ENCODE results near the gene TMEFF2. TPM values are rescaled to one million over a fixed set of nuclear protein-coding genes. Genes with fewer than 3 reads are reported as not detected.

The TMEFF2 gene
- total RNA-seq, 1 experiment from 2014 or later = 2.2 TPM

DNA sequence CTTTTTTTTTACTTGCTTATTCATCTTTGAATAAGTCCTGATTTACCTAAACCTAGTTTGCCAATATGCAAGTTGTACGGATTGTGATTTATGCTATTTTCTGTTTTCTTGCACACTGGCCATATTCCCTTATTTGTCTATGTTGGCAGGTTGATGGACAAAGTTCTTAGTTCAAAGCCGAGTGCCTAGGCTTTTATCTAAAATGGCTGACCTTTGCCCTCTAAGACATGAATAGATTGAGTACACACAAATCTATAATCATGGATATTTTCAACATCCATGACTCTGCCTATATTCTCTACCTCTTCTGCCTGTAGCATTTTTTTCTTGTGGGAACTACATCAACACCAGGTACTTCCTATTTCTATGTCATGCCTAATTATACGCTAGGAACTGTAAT is 171.7 kb downstream of the TMEFF2 start:
- no peak overlapping the region for H3K4me3 ChIP-seq
- H3K9me3 ChIP-seq = no peaks in the 10 kb centered on the region
- H3K27me3 ChIP-seq = no peaks in the 10 kb centered on the region
- no peak for DNase-seq
- H3K36me3 ChIP-seq = no peaks in the 10 kb centered on the region

DNA sequence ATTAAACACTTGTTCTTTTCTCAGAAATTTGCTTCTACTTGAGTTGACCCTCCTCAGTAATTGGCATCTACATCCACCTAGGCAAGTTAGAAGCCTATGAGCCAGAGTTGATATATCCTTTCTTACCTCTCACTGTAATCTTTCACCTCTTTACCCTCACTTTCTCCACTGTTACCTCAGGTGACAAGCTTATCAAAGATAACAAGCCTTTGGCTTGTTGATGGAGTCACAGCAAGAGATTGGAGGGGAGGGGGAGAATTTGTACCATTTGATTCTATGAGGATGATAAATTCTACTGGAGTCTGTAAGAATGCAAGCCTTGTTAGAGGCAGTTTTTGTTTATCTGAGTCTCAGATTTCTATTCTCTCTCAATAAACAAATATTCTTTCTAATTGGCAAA is 176.9 kb downstream of the TMEFF2 start:
- Histone ChIP-seq H3K27me3 (no peaks in the 10 kb centered on the region), H3K36me3 (no peaks in the 10 kb centered on the region), H3K9me3 (no peaks in the 10 kb centered on the region), H3K4me3 (no peak overlapping the region)
- no peak for DNase-seq

DNA sequence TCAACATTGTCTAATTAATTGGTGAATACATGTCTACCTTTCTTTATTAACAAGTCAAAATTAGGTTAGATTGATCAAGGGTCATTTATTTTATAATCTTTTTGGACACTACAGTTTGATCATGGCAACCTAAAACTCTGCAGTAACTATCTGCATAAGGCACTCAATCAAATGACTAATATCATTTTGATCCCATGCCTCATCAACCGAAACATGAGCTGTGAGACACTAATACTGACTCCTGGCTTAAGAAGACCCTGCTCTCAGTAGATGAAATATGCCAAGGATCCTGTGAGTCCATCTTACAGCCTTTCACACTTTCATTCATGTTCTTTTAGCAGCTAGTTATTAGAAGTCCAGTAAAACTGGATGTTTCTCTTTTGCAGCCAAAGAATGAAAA is 178.5 kb downstream of the TMEFF2 start:
- Histone ChIP-seq H3K4me3 (no peak overlapping the region), H3K9me3 (no peaks in the 10 kb centered on the region), H3K27me3 (no peaks in the 10 kb centered on the region), H3K36me3 (no peaks in the 10 kb centered on the region)
- no peak for DNase-seq

DNA sequence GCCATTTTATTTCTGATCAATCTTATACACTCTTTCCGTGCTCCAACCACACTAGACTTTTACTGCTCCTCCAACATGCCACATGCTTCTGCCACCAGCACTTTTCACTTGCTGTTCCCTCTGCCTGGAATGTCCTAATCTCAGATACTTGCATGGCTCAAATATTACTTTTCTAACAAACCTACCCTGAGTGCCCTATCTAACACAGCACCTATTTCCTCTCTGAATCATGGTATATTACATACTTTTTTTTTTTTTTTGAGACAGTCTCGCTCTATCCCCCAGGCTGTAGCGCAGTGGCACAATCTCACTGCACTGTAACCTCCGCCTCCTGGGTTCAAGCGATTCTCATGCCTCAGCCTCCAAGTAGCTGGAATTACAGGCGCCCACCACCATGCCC is 181.5 kb downstream of the TMEFF2 start:
- H3K9me3 ChIP-seq = no peaks in the 10 kb centered on the region
- no peak for DNase-seq
- H3K27me3 ChIP-seq = no peaks in the 10 kb centered on the region
- no peaks in the 10 kb centered on the region for H3K36me3 ChIP-seq
- H3K4me3 ChIP-seq = no peak overlapping the region

DNA sequence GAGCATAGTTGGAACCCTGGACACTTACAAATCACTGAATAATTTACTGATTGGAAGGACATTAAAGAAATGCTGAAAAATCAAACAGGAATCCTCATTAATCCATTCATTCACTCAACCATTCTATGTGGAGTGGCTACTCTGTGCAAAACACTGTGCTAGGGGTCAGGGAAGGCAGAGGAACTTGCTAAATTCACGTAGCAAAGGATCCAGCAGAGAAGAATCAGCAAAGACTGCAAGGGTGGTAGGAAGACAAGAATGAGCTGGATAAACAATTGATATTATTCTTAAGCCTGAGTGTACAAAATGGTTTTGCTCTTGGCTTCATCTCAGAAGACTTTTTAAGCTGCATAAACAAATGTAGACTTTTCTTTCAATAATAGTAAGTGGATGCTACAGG is 183.5 kb downstream of the TMEFF2 start:
- Histone ChIP-seq H3K27me3 (no peaks in the 10 kb centered on the region), H3K4me3 (no peak overlapping the region), H3K36me3 (no peaks in the 10 kb centered on the region), H3K9me3 (no peaks in the 10 kb centered on the region)
- no peak for DNase-seq

DNA sequence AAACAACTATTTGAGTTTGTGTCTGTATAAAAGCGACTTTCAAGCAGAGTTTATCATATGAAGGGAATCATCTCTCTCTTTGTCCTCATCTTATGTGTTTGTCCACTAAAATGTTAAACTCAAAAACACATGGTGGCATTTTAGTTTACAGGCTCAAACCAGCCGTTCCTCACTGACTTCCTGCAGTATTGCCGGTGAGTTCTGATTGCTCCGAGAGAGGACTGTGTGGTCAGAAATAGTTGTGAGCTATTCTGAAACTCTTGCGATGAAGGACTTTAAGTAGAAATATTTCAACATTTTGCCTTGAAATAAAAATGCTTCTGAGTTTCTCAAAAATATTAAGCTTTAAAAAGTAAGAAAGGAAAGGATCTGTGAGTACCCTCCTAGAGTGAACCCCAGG is 184.7 kb downstream of the TMEFF2 start:
- no peaks in the 10 kb centered on the region for H3K27me3 ChIP-seq
- no peak for DNase-seq
- H3K36me3 ChIP-seq = no peaks in the 10 kb centered on the region
- H3K4me3 ChIP-seq = no peak overlapping the region
- no peaks in the 10 kb centered on the region for H3K9me3 ChIP-seq

DNA sequence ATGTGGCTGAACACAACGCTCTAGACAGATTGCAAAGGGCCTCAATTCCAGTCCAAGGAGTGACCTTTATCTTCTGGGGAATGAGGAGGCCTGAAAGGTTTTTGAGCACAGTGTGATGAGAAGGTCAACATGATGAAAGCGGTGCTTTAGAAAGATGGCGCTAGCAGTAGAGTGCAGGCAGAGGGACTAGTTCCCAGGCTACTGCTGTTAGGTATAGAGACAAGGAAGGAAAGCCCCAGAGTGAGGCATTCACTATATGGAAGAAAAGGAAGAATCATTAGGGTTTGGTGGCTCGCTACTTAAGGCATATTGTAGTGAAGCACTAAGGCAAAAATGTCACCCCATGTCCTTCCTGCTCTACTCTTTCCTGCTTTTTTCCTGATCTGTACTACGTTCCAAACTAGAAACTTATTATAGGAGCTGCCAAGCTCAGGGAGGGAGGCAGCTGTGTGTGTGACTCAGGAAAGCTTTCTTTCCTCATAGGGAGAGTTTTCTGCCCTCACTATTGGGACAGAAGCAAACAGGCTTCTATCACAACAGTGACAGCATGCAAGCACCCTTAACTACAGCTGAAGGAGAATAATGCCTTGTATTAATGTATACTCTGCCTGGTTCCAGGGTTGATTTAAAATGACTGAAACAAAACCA is 187.0 kb downstream of the TMEFF2 start:
- no peaks in the 10 kb centered on the region for H3K9me3 ChIP-seq

DNA sequence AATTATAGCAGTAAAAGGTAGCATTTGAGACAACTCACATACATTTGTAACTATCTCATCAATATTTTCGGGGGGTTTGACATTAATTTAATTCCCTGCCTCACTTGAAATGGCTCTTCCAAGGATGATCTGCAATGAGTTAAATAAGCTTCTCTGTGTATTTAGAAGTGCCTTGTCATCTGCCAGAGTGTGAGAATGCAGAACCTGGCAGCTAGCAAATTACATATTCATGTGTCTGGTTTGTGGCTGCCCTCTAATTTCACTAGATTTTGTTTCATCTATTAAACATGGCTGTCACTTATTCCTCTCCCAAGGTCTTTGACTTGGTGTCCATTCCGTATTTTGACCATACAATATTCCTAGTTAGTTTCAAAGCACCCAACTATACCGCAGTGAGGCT is 189.5 kb downstream of the TMEFF2 start:
- Histone ChIP-seq H3K27me3 (no peaks in the 10 kb centered on the region), H3K36me3 (no peaks in the 10 kb centered on the region), H3K9me3 (no peaks in the 10 kb centered on the region), H3K4me3 (no peak overlapping the region)
- no peak for DNase-seq

More for the DNA sequence above, 187.0 kb downstream of the TMEFF2 start:
- H3K27me3 ChIP-seq = no peaks in the 10 kb centered on the region
- DNase-seq = no peak
- no peaks in the 10 kb centered on the region for H3K36me3 ChIP-seq
- no peak overlapping the region for H3K4me3 ChIP-seq

DNA sequence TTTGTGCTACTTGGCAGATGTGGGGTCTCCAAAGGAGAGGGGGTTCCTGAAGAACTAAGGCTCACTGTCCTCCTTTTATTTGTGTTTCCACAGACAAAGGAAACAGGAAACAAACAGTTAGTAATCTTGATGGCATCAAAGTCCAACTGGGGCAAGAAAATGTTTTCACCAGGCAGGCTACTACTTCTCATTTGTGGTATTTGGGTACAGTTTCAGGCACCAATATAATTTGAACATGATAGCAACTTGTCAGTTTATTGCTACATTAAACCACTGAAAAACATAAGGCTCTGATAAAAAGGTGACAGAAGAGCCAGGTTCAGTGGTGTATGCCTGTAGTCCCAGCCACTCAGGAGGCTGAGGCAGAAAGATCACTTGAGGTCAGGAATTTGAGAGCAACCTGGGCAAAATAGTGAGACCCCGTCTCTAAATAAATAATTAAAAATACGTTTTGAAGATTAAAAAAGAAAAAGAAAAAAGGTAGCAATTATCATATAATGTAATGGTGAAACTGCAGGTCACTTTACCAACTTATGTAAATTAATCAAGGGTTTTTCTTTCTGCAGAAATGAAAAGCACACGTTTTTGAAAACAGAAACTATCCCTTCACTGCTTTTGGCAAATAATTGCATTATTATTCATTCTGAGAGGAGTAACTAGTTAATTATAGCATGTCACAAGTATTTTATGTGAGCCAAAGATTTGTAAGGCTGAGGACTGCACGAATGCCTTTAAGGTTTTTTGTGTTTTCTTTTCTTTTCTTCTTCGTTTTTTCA is 190.4 kb downstream of the TMEFF2 start:
- no peaks in the 10 kb centered on the region for H3K9me3 ChIP-seq
- no peak overlapping the region for H3K4me3 ChIP-seq
- no peak for DNase-seq
- no peaks in the 10 kb centered on the region for H3K36me3 ChIP-seq
- H3K27me3 ChIP-seq = no peaks in the 10 kb centered on the region

DNA sequence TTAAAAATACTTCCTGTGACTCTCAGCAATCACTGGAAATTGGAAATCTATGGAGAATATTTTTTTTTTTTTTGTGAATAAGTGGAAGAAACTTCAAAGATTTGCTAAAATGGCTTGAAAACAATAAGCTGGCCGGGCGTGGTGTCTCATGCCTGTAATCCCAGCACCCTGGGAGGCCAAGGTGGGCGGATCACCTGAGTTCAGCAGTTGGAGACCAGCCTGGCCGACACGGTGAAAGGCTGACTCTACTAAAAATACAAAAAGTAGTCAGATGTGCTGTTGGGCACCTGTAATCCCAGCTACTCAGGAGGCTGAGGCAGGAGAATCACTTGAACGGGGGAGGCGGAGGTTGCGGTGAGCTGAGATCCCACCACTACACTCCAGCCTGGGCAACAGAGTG is 192.3 kb downstream of the TMEFF2 start:
- DNase-seq = no peak
- no peaks in the 10 kb centered on the region for H3K27me3 ChIP-seq
- H3K4me3 ChIP-seq = no peak overlapping the region
- H3K9me3 ChIP-seq = no peaks in the 10 kb centered on the region
- no peaks in the 10 kb centered on the region for H3K36me3 ChIP-seq

DNA sequence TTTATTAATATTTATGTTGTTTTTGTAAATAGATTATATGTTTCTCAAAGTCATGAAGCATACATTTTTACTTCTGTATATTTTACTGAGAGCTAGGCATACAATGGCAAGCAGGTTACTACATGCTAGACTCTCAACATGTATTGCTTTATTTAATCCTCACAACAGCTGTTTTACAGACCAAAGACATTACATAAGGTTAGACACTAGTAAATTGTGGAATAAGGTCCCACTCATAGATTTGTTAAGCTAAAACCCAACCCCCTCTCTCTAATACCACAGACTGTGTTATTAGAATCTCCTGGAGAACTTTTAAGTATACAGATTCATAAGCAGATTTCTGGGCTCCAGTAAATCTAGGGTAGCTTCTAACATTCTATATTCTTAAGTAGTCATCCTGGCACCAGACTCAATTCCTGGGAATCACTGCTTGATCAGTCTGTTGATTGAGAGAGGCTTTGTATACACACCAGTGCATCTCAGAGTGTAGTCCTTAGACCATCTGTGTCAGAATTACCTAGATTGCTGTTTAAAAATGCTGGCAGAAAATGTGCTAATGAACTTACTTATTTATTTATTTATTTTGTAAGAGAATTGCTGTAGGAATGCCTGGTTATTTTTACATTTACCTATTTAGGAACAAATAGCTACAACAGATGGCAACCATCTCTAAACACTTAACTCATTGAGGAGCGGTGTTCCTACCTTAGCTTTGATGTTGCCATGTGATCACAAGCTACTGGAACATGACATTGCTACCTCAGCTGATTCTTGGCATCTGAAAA is 194.3 kb downstream of the TMEFF2 start:
- Histone ChIP-seq H3K9me3 (no peaks in the 10 kb centered on the region), H3K27me3 (no peaks in the 10 kb centered on the region), H3K4me3 (no peak overlapping the region), H3K36me3 (no peaks in the 10 kb centered on the region)
- no peak for DNase-seq

DNA sequence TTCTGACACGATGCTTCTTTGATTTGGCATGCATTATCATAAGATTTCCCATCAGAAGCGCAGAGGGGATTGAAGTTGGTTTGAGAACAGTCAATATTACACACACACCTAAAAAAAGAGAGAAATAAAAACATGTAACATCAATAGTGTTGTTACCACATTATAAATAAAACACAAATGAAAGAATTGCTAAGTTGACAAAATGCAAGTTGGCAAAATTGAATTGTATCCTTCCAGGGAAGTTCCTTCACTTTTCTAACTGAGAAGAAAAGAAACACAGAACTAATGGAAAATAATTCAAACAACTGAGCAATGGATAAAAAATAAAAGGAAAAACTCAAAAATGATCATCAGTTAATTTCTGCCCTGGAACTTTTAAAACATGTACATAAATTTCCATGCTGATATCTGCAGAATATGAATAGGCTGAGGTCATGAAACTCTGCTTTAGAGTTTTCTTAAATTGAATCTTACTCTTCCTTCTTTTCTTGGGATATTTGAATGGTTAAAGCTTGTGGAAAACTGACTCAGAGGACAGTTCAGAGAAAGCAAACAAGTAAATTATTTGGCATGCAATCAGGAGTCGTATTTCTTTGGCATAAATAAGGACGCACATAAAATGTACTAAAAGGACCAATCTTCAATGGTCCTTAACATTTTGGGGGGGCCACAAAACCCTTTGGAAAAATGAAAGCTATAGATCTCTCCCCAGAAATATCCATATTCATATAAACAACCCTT is 195.5 kb downstream of the TMEFF2 start:
- Histone ChIP-seq H3K4me3 (no peak overlapping the region), H3K27me3 (no peaks in the 10 kb centered on the region), H3K9me3 (no peaks in the 10 kb centered on the region), H3K36me3 (no peaks in the 10 kb centered on the region)
- no peak for DNase-seq

DNA sequence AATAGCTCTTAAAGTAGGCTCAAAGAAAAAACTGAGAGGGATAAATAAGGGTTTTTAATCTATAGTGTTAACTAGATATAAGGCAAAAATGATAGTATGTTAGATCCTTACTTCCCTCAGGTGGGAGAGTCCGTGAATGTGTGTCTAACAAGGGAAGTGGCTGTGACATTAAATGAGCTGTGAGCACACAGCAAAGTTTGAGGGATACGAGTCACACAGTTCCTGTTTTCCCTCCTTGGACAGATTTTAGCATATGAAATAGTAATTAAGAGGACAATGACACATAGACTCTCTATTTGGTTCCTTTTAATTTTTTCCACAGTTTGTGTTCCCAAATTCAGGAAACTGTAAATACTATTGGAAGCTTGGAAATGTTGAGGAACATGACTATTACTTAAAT is 199.4 kb downstream of the TMEFF2 start:
- no peaks in the 10 kb centered on the region for H3K36me3 ChIP-seq
- H3K27me3 ChIP-seq = no peaks in the 10 kb centered on the region
- H3K9me3 ChIP-seq = no peaks in the 10 kb centered on the region
- no peak overlapping the region for H3K4me3 ChIP-seq
- DNase-seq = no peak

DNA sequence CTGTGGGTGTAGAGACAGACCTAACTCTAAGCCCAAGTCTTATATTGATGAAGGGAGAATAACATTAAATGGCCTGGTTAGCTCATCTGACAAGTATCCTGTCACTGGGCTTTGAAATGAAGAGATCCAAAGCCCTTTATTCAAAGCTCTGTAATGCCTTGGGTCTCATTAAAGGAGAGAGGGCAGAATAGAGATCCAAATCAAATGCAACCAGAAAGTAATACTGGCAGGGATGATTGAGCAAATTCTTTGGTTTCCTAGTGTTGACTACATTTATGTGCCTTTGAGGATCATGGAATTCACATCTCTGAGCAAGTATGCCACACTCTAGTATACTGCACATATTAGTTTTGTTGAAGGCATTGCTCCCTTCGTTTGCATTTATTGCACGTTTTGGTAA is 200.0 kb downstream of the TMEFF2 start:
- H3K36me3 ChIP-seq = no peaks in the 10 kb centered on the region
- H3K9me3 ChIP-seq = no peaks in the 10 kb centered on the region
- DNase-seq = no peak
- H3K4me3 ChIP-seq = no peak overlapping the region
- no peaks in the 10 kb centered on the region for H3K27me3 ChIP-seq

DNA sequence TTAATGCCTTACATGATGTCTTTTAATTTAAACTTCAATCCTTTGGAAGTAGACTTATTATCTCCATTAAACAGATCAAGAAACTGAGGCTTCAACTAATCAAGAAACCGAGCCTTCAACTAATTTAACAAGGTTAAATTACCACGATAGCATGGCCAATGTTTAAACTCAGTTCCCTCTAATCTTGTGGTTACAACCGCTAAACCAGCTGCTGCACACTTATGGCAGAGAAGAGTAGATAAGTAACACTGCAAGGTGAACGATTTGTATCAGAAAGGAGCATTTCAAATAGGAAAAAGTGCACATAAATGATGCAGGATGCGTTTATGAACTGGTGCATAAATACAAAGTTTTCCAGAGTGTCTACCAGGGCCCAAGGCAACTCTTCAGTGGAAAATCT is 203.3 kb downstream of the TMEFF2 start:
- Histone ChIP-seq H3K27me3 (no peaks in the 10 kb centered on the region), H3K4me3 (no peak overlapping the region), H3K9me3 (no peaks in the 10 kb centered on the region), H3K36me3 (no peaks in the 10 kb centered on the region)
- no peak for DNase-seq

DNA sequence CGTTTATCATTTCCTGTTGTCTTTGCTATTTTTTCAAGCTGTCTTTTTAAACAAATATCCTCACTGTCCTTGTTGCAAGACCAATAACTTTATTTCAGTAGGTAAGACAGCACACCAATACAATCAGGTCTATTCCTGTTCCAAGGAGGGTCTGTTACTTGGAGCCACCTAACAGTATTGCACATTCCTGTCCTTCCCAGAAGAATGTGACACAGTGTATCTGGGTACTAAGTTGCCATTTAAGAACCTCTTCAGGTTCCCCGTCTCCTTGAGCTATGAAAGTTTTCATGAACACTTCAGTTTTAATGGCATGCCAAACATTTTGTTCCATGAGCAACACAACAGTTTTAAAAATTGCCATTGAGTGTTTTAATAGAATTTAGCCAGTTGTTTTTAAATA is 209.0 kb downstream of the TMEFF2 start:
- H3K9me3 ChIP-seq = no peaks in the 10 kb centered on the region
- no peak for DNase-seq
- H3K27me3 ChIP-seq = no peaks in the 10 kb centered on the region
- H3K4me3 ChIP-seq = no peak overlapping the region
- H3K36me3 ChIP-seq = no peaks in the 10 kb centered on the region

DNA sequence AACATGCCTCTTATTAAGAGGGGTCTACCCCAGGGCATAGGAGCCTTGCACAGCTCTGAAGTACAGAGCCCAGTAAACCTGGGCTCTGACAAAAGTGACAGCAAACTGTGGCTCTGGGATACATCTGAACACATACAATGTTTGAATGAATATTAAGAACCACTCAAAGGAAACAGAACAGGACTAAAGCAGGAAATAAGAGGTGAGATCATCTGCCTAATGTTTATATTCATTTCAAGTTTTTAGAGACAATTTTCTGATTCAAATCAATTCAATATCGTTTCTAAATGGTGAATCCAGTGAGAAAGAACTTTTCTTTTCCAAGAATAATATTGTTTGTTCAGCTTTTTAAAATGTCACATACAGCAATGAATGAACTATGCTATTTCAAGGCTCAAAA is 211.1 kb downstream of the TMEFF2 start:
- H3K36me3 ChIP-seq = no peaks in the 10 kb centered on the region

More for the DNA sequence above, 211.1 kb downstream of the TMEFF2 start:
- no peaks in the 10 kb centered on the region for H3K9me3 ChIP-seq
- H3K27me3 ChIP-seq = no peaks in the 10 kb centered on the region
- H3K4me3 ChIP-seq = no peak overlapping the region
- no peak for DNase-seq
